ENCODE measurements around the gene LYL1. TPM values are rescaled to one million over a fixed set of nuclear protein-coding genes. Genes with fewer than 3 reads are reported as not detected.

Gene LYL1
- total and polyA plus RNA-seq, 9 of the 15 experiments (the other 6 are each of a cell fraction or from before 2014, with no cell fraction given): 1.3 to 266 (median 34.0) TPM

DNA sequence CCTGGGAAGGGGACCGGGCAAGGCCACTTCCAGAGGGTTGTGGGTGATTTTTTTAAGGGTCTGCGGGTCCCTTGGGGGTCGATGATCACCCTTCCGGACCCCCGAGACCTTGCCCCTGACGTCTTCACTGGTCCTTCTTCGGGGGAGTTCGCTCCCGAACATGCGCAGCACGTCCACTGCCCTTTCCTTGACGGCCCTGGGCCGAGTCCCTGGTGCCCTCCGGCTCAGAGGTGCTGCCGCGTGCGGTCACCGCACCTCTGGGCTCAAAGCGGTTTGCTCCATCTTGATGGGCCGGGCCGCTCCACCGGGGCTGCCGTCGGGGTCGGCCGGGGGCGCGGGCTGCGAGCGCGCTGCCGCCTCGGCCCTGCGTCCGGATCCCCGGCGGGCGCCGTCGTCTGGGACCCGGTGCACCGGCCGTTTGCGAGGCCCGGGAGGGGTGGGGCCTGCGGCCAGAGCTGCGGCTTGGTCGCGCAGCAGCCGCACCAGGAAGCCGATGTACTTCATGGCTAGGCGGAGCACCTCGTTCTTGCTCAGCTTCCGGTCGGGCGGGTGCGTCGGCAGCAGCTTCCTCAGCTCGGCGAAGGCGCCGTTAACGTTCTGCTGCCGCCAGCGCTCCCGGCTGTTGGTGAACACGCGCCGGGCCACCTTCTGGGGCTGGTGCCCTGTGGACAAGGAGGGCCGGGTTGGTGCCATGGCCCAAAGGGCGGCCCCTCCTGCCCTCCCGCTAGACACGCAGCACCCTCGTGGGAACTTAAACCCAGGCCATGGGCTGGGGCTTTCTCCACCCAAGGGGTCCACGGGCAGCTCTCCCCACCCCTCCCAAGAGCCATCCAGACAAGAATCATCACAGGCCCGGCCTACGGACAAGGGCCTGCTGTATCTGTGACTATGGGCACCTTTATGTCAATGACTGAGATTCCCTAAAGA, 3.3 kb downstream of the LYL1 start (continued):
- TF ChIP-seq GATAD2B (IDR thresholded peaks at IDR 0.05; ENCODE audit: borderline replicate concordance): peak; percentile 80
- no peak for TF ChIP-seq NFXL1 (CRISPR knock-in tag; IDR thresholded peaks at IDR 0.05)
- TF ChIP-seq NR2F6 (CRISPR knock-in tag; IDR thresholded peaks at IDR 0.05): no peak
- TF ChIP-seq, protein P1, sequence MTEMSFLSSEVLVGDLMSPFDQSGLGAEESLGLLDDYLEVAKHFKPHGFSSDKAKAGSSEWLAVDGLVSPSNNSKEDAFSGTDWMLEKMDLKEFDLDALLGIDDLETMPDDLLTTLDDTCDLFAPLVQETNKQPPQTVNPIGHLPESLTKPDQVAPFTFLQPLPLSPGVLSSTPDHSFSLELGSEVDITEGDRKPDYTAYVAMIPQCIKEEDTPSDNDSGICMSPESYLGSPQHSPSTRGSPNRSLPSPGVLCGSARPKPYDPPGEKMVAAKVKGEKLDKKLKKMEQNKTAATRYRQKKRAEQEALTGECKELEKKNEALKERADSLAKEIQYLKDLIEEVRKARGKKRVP (CRISPR knock-in tag; IDR thresholded peaks at IDR 0.05): no peak
- TF ChIP-seq NUFIP1 (IDR thresholded peaks at IDR 0.05; ENCODE audit: partially characterized antibody): no peak
- TF ChIP-seq ILK (tag; IDR thresholded peaks at IDR 0.05; ENCODE audit: borderline replicate concordance, low read depth): no peak
- no peak for TF ChIP-seq CBX8 (IDR thresholded peaks at IDR 0.05; ENCODE audit: borderline replicate concordance, extremely low read depth, low read depth, low read length, poor library complexity, severe bottlenecking)
- peak; percentile 75; the same call in 1 of the 2 replicates for TF ChIP-seq ZNF830 (CRISPR knock-in tag; IDR thresholded peaks at IDR 0.05)
- no peak for TF ChIP-seq HLTF (IDR thresholded peaks at IDR 0.05)
- TF ChIP-seq, protein P2, sequence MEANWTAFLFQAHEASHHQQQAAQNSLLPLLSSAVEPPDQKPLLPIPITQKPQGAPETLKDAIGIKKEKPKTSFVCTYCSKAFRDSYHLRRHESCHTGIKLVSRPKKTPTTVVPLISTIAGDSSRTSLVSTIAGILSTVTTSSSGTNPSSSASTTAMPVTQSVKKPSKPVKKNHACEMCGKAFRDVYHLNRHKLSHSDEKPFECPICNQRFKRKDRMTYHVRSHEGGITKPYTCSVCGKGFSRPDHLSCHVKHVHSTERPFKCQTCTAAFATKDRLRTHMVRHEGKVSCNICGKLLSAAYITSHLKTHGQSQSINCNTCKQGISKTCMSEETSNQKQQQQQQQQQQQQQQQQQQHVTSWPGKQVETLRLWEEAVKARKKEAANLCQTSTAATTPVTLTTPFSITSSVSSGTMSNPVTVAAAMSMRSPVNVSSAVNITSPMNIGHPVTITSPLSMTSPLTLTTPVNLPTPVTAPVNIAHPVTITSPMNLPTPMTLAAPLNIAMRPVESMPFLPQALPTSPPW (CRISPR knock-in tag; IDR thresholded peaks at IDR 0.05): no peak; the same call in 1 of the 2 replicates
- no peak for TF ChIP-seq SIRT6 (IDR thresholded peaks at IDR 0.05; ENCODE audit: low read depth, low read length)
- peak; percentile 13; the same call in 1 of the 2 replicates for TF ChIP-seq BACH1 (tag; IDR thresholded peaks at IDR 0.05)
- TF ChIP-seq KLF6 (CRISPR knock-in tag; IDR thresholded peaks at IDR 0.05; ENCODE audit: borderline replicate concordance): no peak; the same call in 1 of the 2 replicates
- no peak for TF ChIP-seq RBM17 (IDR thresholded peaks at IDR 0.05; ENCODE audit: borderline replicate concordance, low read depth, low read length)
- no peak; the same call in 1 of the 2 replicates for TF ChIP-seq PML (IDR thresholded peaks at IDR 0.05; ENCODE audit: low read length)
- TF ChIP-seq EWSR1 (IDR thresholded peaks at IDR 0.05; ENCODE audit: borderline replicate concordance, low read depth, partially characterized antibody): no peak
- TF ChIP-seq RBFOX2 (IDR thresholded peaks at IDR 0.05; ENCODE audit: low read depth, low read length): peak; percentile 82
- TF ChIP-seq, protein P3, sequence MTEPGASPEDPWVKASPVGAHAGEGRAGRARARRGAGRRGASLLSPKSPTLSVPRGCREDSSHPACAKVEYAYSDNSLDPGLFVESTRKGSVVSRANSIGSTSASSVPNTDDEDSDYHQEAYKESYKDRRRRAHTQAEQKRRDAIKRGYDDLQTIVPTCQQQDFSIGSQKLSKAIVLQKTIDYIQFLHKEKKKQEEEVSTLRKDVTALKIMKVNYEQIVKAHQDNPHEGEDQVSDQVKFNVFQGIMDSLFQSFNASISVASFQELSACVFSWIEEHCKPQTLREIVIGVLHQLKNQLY (CRISPR knock-in tag; conservative IDR thresholded peaks at IDR 0.05): no peak
- TF ChIP-seq ZNF431 (CRISPR knock-in tag; IDR thresholded peaks at IDR 0.05): no peak
- no peak for TF ChIP-seq MCM5 (IDR thresholded peaks at IDR 0.05; ENCODE audit: low read depth)

Data from K562 (cell line).